HG02852 (cell line): Measurements from ENCODE around the gene TNRC6C.
"Not testable (repeated sequence)": the region's sequence is repeated elsewhere in the genome, so short reads cannot be mapped to it uniquely, and the experiment has no call there.

Experiments used
- ATAC-seq: cut with Tn5 transposase; IDR thresholded peaks from one replicate; pipeline ENCODE4 v1.9.1; 2021; ENCODE audit warnings: mild to moderate bottlenecking, moderate library complexity; ENCODE audit not compliant: unreplicated experiment

The TNRC6C gene

GRCh38 chr17:77959926-77960521, 1.5 kb downstream of the TNRC6C start:
- no peak for ATAC-seq

- no peak for ATAC-seq
These were observed 3.2 kb downstream of the TNRC6C start for GRCh38 chr17:77961741-77962140.

- no peak for ATAC-seq
These were observed 3.8 kb downstream of the TNRC6C start for GRCh38 chr17:77962348-77962747.

- ATAC-seq = no peak
These were observed 4.9 kb downstream of the TNRC6C start for GRCh38 chr17:77963441-77963840.

GRCh38 chr17:77965352-77965751, 6.8 kb downstream of the TNRC6C start:
- ATAC-seq = no peak

GRCh38 chr17:77966476-77966875, 8.0 kb downstream of the TNRC6C start:
- no peak for ATAC-seq

GRCh38 chr17:77968788-77969187, 10.3 kb downstream of the TNRC6C start:
- ATAC-seq = no peak

- ATAC-seq = not testable (repeated sequence)
These were observed 13.8 kb downstream of the TNRC6C start for GRCh38 chr17:77972271-77972670.

GRCh38 chr17:77973953-77974352, 15.4 kb downstream of the TNRC6C start:
- ATAC-seq = no peak

GRCh38 chr17:77974396-77974795, 15.9 kb downstream of the TNRC6C start:
- ATAC-seq = no peak

- not testable (repeated sequence) for ATAC-seq
These were observed 23.9 kb downstream of the TNRC6C start for GRCh38 chr17:77982430-77982829.

GRCh38 chr17:77990301-77990700, 31.8 kb downstream of the TNRC6C start:
- ATAC-seq = no peak

- not testable (repeated sequence) for ATAC-seq
These were observed 35.2 kb downstream of the TNRC6C start for GRCh38 chr17:77993735-77994134.

- ATAC-seq = no peak
These were observed 36.8 kb downstream of the TNRC6C start for GRCh38 chr17:77995146-77995852.

- ATAC-seq = no peak
These were observed 37.8 kb downstream of the TNRC6C start for GRCh38 chr17:77996256-77996655.

GRCh38 chr17:77999413-78000173, 41.1 kb downstream of the TNRC6C start:
- ATAC-seq = no peak

- ATAC-seq = no peak
These were observed 41.8 kb downstream of the TNRC6C start for GRCh38 chr17:78000341-78000740.

- no peak for ATAC-seq
These were observed 42.7 kb downstream of the TNRC6C start for GRCh38 chr17:78001182-78001581.

- no peak for ATAC-seq
These were observed 43.1 kb downstream of the TNRC6C start for GRCh38 chr17:78001612-78002011.

- ATAC-seq = no peak
These were observed 43.7 kb downstream of the TNRC6C start for GRCh38 chr17:78002166-78002565.

- ATAC-seq = no peak
These were observed 47.1 kb downstream of the TNRC6C start for GRCh38 chr17:78005452-78006171.
